Mesendoderm (in vitro differentiated cells): ENCODE data around the gene GNG5.
"Not testable (repeated sequence)": the region's sequence is repeated elsewhere in the genome, so short reads cannot be mapped to it uniquely, and the experiment has no call there.

Experiments
- DNase-seq: peaks from one replicate; pipeline ENCODE4 v3.0.0; 2013
- H2AK5ac ChIP-seq: 2 replicates; pipeline ENCODE4 v1.6.1; 2013; ENCODE audit warnings: low read length, inconsistent platforms
- H2BK120ac ChIP-seq: 2 replicates; pipeline ENCODE4 v1.6.1; 2013; ENCODE audit warnings: low read depth, mild to moderate bottlenecking, low read length, moderate library complexity, mixed read lengths
- H2BK15ac ChIP-seq: replicated peaks from 2 replicates; pipeline ENCODE4 v1.6.1; 2013; ENCODE audit warnings: low read depth, mild to moderate bottlenecking, moderate library complexity
- H2BK5ac ChIP-seq: 2 replicates; pipeline ENCODE4 v1.6.1; 2013; ENCODE audit warnings: low read length, inconsistent platforms
- H3K18ac ChIP-seq: 2 replicates; pipeline ENCODE4 v1.6.1; 2013; ENCODE audit warnings: mild to moderate bottlenecking, low read length, mixed read lengths
- H3K23ac ChIP-seq: one replicate; pipeline ENCODE4 v1.6.1; 2013; ENCODE audit warnings: low read length
- H3K27ac ChIP-seq: 2 replicates; pipeline ENCODE4 v1.5.1; 2013; ENCODE audit warnings: low read depth, mild to moderate bottlenecking, inconsistent platforms, low read length, moderate library complexity
- H3K27me3 ChIP-seq: 2 replicates; pipeline ENCODE4 v1.6.1; 2013; ENCODE audit warnings: low read length, control low read depth, mild to moderate bottlenecking, inconsistent platforms; ENCODE audit not compliant: insufficient read depth, poor library complexity
- H3K36me3 ChIP-seq: 2 replicates; pipeline ENCODE4 v1.6.1; 2013; ENCODE audit warnings: low read length, inconsistent platforms; ENCODE audit not compliant: control insufficient read depth, insufficient read depth
- H3K4ac ChIP-seq: one replicate; pipeline ENCODE4 v1.6.1; 2013; ENCODE audit warnings: low read depth, mild to moderate bottlenecking, low read length, moderate library complexity
- H3K4me1 ChIP-seq: 2 replicates; pipeline ENCODE4 v1.6.1; 2013; ENCODE audit warnings: low read depth, low read length, inconsistent platforms; ENCODE audit not compliant: control insufficient read depth
- H3K4me2 ChIP-seq: 2 replicates; pipeline ENCODE4 v1.6.1; 2013; ENCODE audit warnings: low read length
- H3K4me3 ChIP-seq: 2 replicates; pipeline ENCODE4 v1.5.1; 2013; ENCODE audit warnings: mild to moderate bottlenecking, low read length
- H3K56ac ChIP-seq: one replicate; pipeline ENCODE4 v1.6.1; 2013; ENCODE audit warnings: low read length
- H3K79me1 ChIP-seq: 2 replicates; pipeline ENCODE4 v1.6.1; 2013; ENCODE audit warnings: low read length, inconsistent platforms
- H3K79me2 ChIP-seq: 2 replicates; pipeline ENCODE4 v1.6.1; 2013; ENCODE audit warnings: mild to moderate bottlenecking, low read length; ENCODE audit not compliant: control insufficient read depth, insufficient read depth
- H3K9ac ChIP-seq: 2 replicates; pipeline ENCODE4 v1.6.1; 2013; ENCODE audit warnings: low read length, inconsistent platforms
- H4K5ac ChIP-seq: one replicate; pipeline ENCODE4 v1.6.1; 2013; ENCODE audit warnings: low read length
- H4K8ac ChIP-seq: one replicate; pipeline ENCODE4 v1.6.1; 2013; ENCODE audit warnings: low read depth, mild to moderate bottlenecking, control low read depth, low read length, moderate library complexity
- WGBS: extraction: QIAGEN DNeasy Blood & Tissue Kit; methylation state at CpG from one replicate; pipeline ENCODE4 v1.1.7; 2013; ENCODE audit warnings: low lambda C conversion rate, missing lambda C conversion rate; ENCODE audit not compliant: insufficient coverage; ENCODE audit errors: extremely low coverage; 5-methylcytosine and 5-hydroxymethylcytosine counted together

The GNG5 gene

DNA sequence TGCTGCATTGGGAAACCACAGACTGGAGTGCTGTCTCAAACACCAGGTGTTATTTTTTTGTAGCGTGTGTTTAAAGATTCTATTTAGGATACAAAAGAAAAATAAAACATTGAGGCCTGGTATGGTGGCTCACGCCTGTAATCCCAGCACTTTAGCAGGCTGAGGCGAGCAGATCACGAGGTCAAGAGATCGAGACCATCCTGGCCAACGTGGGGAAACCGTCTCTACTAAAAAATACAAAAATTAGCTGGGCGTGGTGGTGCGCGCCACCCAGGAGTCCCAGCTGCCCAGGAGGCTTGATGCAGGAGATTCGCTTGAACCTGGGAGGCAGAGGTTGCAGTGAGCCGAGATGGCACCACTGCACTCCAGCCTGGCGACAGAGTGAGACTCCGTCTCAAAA lies 1.5 kb upstream of the GNG5 start:
- not testable (repeated sequence) for H3K27ac ChIP-seq, H2BK15ac ChIP-seq, H3K4me2 ChIP-seq, H3K4me1 ChIP-seq, DNase-seq, H3K36me3 ChIP-seq, H2AK5ac ChIP-seq, H3K4me3 ChIP-seq, H3K18ac ChIP-seq, H2BK120ac ChIP-seq, H3K23ac ChIP-seq, H3K56ac ChIP-seq, H3K79me1 ChIP-seq, H4K8ac ChIP-seq, H4K5ac ChIP-seq, H2BK5ac ChIP-seq, H3K9ac ChIP-seq, H3K27me3 ChIP-seq, H3K4ac ChIP-seq
- WGBS = no CpG with 5 or more reads among the region's 14 CpGs
- peaks cover 25% of the 10 kb centered on the region for H3K79me2 ChIP-seq

- no peak overlapping the region for H4K8ac ChIP-seq
- peaks cover 6% of the 10 kb centered on the region for H3K79me1 ChIP-seq
- H3K79me2 ChIP-seq = peaks cover 26% of the 10 kb centered on the region
- no CpG with 5 or more reads among the region's 26 CpGs for WGBS
- H4K5ac ChIP-seq = no peak overlapping the region
- H3K18ac ChIP-seq = peak overlapping the region; percentile 24
- peak overlapping the region; percentile 97 for H3K27ac ChIP-seq
- peak overlapping the region; percentile 67 for H3K4me3 ChIP-seq
- H3K4me2 ChIP-seq = peak overlapping the region; percentile 59
- H3K4me1 ChIP-seq = peaks cover 2% of the 10 kb centered on the region
- H2BK120ac ChIP-seq = no peak overlapping the region
- H3K23ac ChIP-seq = no peak overlapping the region
- no peak overlapping the region for H2AK5ac ChIP-seq
- H2BK15ac ChIP-seq = no peak overlapping the region
- H3K36me3 ChIP-seq = no peaks in the 10 kb centered on the region
- no peak overlapping the region for H2BK5ac ChIP-seq
- H3K56ac ChIP-seq = peak overlapping the region; percentile 87
- no peak overlapping the region for H3K4ac ChIP-seq
- no peaks in the 10 kb centered on the region for H3K27me3 ChIP-seq
- no peak for DNase-seq
- peak overlapping the region; percentile 81 for H3K9ac ChIP-seq
Measured at GRCh38 chr1:84506729-84507453, 510 bp upstream of the GNG5 start.

DNA sequence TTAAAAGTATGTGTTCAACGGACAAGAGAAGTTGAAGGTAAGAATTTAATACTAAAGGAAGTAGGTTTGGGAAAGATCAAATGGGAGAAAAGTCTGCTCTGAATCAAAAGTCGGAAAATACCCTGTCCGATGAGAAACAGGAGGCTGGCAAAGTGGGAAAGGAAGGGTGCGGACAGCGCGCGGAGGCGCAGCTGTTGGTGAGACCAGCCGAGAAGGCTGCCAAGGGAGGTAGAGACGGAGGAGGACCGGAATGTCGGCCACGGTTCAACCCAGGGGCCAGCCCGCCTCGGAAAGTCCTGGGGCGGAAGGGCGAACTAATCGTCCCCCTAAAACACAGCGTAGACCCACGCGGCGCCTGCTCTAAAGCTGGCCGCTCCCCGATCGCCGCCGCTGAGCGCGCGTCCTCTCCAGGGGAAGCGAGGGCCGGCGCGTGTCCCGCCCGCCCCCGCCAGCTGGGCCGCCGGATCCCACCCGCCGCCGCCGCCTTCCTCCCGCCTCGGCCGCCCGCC lies 834 bp downstream of the GNG5 start:
- Histone ChIP-seq H3K18ac (peak overlapping the region; percentile 94), H4K5ac (no peak overlapping the region), H3K36me3 (no peaks in the 10 kb centered on the region), H2BK15ac (no peak overlapping the region), H3K4me2 (peak overlapping the region; percentile 66), H3K27me3 (no peaks in the 10 kb centered on the region), H2BK5ac (no peak overlapping the region), H3K56ac (peak overlapping the region; percentile 95), H3K4ac (peak overlapping the region; percentile 62), H4K8ac (no peak overlapping the region), H3K23ac (no peak overlapping the region), H3K4me1 (peaks cover 2% of the 10 kb centered on the region), H2AK5ac (no peak overlapping the region), H3K27ac (peak overlapping the region; percentile 85), H3K9ac (peak overlapping the region; percentile 92), H3K79me2 (peaks cover 26% of the 10 kb centered on the region), H2BK120ac (no peak overlapping the region), H3K4me3 (peak overlapping the region; percentile 92), H3K79me1 (peaks cover 6% of the 10 kb centered on the region)
- whole genome bisulfite sequencing = no CpG with 5 or more reads among the region's 47 CpGs
- DNase-seq = peak; percentile 59

- WGBS = no CpG with 5 or more reads among the region's 17 CpGs
- Histone ChIP-seq H3K23ac (no peak overlapping the region), H3K56ac (peak overlapping the region; percentile 95), H2BK5ac (no peak overlapping the region), H2BK120ac (no peak overlapping the region), H3K18ac (no peak overlapping the region), H3K27me3 (no peaks in the 10 kb centered on the region), H4K8ac (no peak overlapping the region), H3K4ac (no peak overlapping the region), H3K4me1 (peaks cover 2% of the 10 kb centered on the region), H3K27ac (no peak overlapping the region), H3K36me3 (no peaks in the 10 kb centered on the region), H4K5ac (no peak overlapping the region), H2BK15ac (no peak overlapping the region), H2AK5ac (no peak overlapping the region), H3K4me3 (peak overlapping the region; percentile 92), H3K79me1 (peaks cover 6% of the 10 kb centered on the region), H3K9ac (peak overlapping the region; percentile 92), H3K4me2 (peak overlapping the region; percentile 66), H3K79me2 (peaks cover 26% of the 10 kb centered on the region)
- peak; percentile 34 for DNase-seq
Measured at GRCh38 chr1:84504580-84505492, 1.5 kb downstream of the GNG5 start.

DNA sequence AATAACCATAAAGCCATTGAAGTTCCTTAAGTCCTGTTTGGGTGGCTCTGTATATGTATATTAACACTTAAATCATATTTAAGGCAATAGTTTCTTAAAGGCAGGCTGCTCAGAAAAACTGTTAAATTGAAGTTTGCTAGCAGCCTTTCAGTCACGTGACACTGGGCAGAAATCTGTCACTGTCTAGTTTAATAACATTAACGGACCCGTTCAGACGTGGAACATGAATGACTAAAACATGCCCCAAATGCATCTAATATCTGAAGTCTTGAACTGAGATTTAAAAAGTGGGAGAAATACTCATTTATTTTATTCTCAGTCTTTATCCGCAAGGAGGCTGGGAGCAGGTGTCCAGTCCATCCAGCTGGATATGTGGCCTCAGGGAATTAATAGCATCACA lies 3.5 kb downstream of the GNG5 start:
- no peak overlapping the region for H3K4me3 ChIP-seq
- no peak overlapping the region for H3K27ac ChIP-seq

More for the DNA sequence above, 3.5 kb downstream of the GNG5 start:
- Histone ChIP-seq H2AK5ac (no peak overlapping the region), H2BK120ac (no peak overlapping the region), H3K4ac (no peak overlapping the region), H3K18ac (no peak overlapping the region), H3K27me3 (no peaks in the 10 kb centered on the region), H3K79me2 (peaks cover 26% of the 10 kb centered on the region), H2BK5ac (no peak overlapping the region), H4K5ac (no peak overlapping the region), H3K9ac (no peak overlapping the region), H4K8ac (no peak overlapping the region), H3K79me1 (peaks cover 6% of the 10 kb centered on the region), H3K36me3 (no peaks in the 10 kb centered on the region), H2BK15ac (no peak overlapping the region), H3K56ac (no peak overlapping the region), H3K4me2 (no peak overlapping the region), H3K4me1 (peaks cover 2% of the 10 kb centered on the region), H3K23ac (no peak overlapping the region)
- DNase-seq = no peak
- WGBS = no CpG with 5 or more reads among the region's 5 CpGs
